ENCODE results near the gene CIZ1. TPM values are rescaled to one million over a fixed set of nuclear protein-coding genes. Genes with fewer than 3 reads are reported as not detected.

Gene CIZ1
- polyA plus RNA-seq, 3 donors: 105 to 106 (median 106) TPM

GRCh38 chr9:128128836-128129590 is 62.4 kb downstream of the CIZ1 start:
- DNase-seq (ENCODE audit: low read depth in 3 of 3, low spot score in 2 of 3): no peak

- DNase-seq (ENCODE audit: low read depth in 3 of 3, low spot score in 2 of 3): peak; percentile 87 to 92 (median 89)
Measured at GRCh38 chr9:128127990-128128835, 63.2 kb downstream of the CIZ1 start.

DNA sequence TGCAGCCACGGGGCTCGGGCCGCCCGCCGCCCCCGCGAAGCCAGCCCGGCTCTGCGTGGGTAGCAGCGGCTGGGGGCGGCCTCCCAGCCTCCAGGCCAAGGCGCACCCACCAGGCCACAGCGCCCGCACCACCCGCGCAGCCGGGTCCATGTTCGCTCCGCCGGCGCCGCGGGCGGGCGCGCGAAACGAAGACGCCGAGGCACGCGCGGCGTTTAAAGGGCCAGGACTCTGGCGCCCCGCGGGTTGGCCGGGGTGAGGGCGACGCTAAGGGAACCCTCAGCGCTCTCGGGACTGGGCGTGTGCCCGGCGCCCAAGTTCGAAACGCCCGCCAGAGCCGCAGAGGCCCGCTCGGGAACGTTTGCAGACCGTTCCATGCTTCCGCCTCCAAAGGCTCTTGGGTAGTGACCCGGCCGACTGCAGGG is 63.8 kb downstream of the CIZ1 start, which contains the start of gene PTGES2:
Gene PTGES2 (minus strand): TSS at position 162 of the 422 bp plus-strand sequence. CDS start 12 bp downstream, at position 150.
- peak; percentile 50 to 78 (median 75) for DNase-seq (ENCODE audit: low read depth in 3 of 3, low spot score in 2 of 3)

GRCh38 chr9:128125580-128126354 is 65.6 kb downstream of the CIZ1 start:
- DNase-seq (ENCODE audit: low read depth in 3 of 3, low spot score in 2 of 3): no peak

DNA sequence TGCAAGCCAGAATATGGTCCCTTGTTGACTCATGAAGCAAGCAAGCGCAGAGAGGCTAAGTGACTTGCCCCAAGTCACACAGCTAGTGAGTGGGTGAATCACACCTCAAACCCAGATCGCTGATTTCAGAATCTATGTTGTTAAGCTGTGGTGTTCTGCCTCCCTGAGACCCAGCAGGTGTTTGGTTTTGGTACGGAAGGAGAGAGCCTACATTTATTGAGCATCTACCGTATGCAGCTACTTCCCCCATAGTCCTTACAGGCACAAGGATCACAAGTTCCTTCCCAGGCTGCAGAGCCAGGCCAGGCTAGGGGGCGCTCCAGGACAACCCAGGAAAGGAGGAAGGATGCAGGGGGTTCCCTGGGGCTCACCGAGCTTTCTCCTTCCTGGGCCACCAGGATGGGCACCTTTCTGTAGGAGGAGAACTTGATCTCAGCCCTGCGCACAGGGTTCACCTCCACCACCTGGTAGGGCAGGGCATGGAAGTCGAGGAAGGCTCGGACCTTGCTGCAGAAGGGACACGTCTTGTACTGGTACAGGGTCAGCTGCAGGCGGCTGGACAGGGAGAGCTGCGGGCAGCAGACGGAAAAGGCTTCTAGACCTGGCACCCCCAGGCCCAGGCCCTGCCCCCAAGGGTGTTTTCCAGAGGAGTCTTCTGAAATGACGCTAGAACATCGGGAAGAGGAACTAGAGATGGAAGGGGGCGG is 66.3 kb downstream of the CIZ1 start:
- no peak for DNase-seq (ENCODE audit: low read depth in 3 of 3, low spot score in 2 of 3)

GRCh38 chr9:128124451-128124850 is 66.9 kb downstream of the CIZ1 start:
- DNase-seq (ENCODE audit: low read depth in 3 of 3, low spot score in 2 of 3): no peak

DNA sequence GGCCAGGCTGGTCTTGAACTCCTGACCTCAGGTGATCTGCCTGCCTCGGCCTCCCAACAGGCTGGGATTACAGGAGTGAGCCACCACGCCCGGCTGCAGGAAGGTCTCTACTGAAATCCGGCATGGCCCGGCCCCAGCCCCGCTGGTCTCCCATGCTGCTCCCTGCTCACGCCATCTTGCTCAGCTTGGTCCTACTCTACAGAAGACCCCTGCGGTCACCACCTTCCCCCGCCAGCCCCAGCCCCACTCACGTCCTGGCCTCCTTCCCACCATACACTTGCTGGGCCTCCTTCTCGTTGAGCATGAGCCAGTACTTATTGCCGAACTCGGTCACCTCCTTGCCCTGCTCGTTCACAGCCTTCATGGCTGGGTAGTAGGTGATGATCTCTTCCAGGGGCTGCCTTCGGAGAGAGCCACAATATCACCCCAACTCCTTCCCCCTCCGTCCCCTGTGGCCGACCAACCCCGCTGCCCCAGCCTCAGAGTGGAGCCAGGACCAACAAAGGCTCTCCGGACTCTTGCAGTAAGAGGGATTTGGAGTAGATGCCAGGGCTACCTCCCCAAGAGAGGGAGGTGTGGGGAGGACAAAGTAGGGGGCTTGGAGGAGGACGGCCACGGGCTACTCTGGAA is 67.8 kb downstream of the CIZ1 start:
- no peak for DNase-seq (ENCODE audit: low read depth in 3 of 3, low spot score in 2 of 3)

DNA sequence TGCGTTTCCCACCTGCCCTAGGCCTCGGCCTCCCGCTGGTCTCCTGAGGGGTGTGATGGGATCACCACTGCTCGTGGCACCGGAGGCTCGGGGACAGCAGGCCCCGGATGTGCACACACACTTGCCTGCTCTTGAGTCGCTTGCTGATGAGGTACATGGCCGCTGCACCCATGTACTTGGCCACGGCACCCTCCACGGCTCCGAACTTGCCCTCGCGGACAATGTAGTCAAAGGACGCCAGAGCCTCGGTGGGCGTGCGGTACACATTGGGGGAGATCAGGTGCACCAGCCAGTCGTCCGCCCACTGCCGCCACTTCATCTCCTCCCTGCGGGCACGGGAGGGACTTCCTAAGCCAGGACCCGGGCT is 68.6 kb downstream of the CIZ1 start:
- DNase-seq (ENCODE audit: low read depth in 3 of 3, low spot score in 2 of 3): no peak

GRCh38 chr9:128121924-128122808 is 69.2 kb downstream of the CIZ1 start:
- DNase-seq (ENCODE audit: low read depth in 3 of 3, low spot score in 2 of 3): no peak

DNA sequence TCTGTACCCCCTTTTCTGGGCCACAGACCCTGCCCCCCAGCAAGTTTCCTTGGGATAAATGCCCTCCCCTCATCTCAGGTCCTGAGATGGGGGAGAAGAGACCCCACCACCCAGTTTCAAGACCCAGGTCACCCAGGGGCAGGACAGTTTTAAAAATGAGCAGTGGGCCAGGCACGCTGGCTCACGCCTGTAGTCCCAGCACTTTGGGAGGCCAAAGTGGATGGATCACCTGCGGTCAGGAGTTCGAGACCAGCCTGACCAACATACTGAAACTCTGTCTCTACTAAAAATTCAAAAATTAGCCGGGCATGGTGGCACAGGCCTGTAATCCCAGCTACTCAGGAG is 69.9 kb downstream of the CIZ1 start:
- DNase-seq (ENCODE audit: low read depth in 3 of 3, low spot score in 2 of 3): no peak

- no peak for DNase-seq (ENCODE audit: low read depth in 3 of 3, low spot score in 2 of 3)
Measured at GRCh38 chr9:128120741-128121465, 70.5 kb downstream of the CIZ1 start.

GRCh38 chr9:128120061-128120740 is 71.2 kb downstream of the CIZ1 start:
- DNase-seq (ENCODE audit: low read depth in 3 of 3, low spot score in 2 of 3): no peak

DNA sequence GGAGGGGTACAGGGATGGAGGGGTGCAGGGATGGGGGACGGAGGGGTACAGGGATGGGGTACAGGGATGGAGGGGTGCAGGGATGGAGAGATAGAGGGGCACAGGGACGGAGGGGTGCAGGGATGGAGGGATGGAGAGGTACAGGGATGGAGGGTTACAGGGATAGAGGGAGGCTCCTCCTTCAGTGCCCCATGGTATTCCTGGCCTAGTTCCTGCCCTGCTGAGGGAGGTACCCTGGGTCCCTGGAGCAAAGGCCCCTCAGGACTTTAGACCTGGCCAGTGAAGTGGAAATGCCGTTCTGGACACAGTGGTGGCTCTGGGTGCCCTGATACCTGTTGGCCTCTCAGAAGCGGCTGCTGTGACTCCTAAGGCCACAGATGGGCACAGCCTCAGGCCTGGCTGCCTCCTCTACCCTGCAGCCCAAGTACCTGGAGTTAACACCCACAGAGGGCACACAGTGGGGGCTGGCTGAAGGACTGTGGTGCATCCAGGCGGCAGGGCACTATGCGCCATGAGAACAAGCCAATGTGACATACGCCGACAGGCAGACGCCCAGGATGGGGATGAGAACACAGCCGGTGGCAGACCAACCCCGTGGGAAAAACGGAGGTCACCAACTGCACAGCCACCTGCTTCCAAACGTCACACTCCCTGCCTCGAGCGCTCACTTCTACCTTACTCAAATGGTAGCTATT is 72.3 kb downstream of the CIZ1 start:
- DNase-seq (ENCODE audit: low read depth in 3 of 3, low spot score in 2 of 3): no peak

GRCh38 chr9:128118472-128118857 is 72.9 kb downstream of the CIZ1 start:
- no peak for DNase-seq (ENCODE audit: low read depth in 3 of 3, low spot score in 2 of 3)

DNA sequence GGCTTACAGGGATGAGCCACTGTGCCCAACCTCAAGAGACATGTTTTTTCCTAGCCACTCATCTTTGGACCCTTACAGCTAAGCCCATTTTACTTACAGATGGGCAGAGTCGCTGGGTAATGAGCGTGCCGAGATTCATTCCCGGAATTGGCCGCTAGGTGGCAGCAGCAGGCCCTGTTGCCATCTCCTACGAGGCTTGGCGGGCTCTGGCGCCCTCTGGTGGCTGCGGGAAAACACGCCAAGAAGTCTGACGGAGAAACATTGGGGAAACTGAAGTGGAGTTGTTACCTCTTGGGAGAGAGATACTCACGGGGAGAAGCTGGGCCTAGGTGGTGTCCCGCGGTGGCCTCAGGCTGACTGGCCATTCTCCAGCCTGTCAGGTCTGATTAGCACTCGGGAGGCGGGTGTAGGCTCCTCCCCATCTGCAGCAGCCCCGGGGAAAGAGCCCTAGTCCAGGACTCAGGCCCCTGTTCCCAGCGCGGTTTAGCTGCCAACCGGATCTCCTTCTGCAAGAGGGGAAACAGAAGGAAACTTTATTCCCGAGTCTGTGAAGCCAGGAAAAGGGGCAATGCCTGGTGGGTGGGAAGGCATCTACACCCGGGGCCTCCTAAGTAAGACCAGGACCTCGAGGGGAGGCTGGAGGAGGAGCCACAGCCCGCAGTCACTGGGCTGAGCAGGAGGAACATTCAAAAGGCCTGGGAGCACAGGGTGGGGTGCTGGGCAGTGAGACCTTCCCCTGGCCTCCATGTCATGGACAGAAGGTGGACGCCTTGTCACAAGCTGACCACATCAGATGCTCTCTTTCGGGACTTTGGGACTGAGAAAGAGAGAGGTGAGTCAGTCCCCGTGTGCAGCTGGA is 73.5 kb downstream of the CIZ1 start:
- peak; percentile 67 to 83 (median 80) for DNase-seq (ENCODE audit: low read depth in 3 of 3, low spot score in 2 of 3)

All from right renal cortex interstitium (tissue), 3 donors.